ENCODE results near the gene FHOD3. TPM values are rescaled to one million over a fixed set of nuclear protein-coding genes. Genes with fewer than 3 reads are reported as not detected.

FHOD3 gene
- total RNA-seq, 1 donor from 2014 or later: 2.5 TPM

DNA sequence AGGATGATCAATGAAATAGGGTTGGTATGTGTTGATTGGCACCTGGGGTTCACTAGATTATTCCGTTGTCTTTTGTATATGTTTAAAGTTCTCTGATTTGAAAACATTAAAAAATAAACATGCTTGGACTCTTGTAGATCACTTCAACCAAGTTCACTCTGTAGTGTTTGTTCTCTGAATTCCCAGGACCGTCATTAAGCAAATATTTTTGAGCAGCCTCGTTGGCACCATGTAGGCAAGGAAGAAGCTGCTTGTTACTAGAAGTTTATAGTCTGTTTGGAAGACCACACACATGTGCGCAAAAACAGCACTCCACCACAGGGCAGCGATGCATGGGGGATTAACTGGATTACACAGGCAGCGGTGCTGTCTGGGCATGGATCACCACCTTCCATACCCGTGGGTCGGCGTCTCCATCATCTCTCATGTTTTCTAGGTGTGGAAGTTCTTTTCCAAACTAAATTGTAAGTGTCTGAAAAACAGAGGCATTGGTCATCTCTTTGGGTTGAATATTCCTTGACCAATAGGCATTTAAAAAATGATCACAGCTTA is 212.2 kb downstream of the FHOD3 start:
- H3K36me3 ChIP-seq: no peaks in the 10 kb centered on the region
- TF ChIP-seq, protein P1, sequence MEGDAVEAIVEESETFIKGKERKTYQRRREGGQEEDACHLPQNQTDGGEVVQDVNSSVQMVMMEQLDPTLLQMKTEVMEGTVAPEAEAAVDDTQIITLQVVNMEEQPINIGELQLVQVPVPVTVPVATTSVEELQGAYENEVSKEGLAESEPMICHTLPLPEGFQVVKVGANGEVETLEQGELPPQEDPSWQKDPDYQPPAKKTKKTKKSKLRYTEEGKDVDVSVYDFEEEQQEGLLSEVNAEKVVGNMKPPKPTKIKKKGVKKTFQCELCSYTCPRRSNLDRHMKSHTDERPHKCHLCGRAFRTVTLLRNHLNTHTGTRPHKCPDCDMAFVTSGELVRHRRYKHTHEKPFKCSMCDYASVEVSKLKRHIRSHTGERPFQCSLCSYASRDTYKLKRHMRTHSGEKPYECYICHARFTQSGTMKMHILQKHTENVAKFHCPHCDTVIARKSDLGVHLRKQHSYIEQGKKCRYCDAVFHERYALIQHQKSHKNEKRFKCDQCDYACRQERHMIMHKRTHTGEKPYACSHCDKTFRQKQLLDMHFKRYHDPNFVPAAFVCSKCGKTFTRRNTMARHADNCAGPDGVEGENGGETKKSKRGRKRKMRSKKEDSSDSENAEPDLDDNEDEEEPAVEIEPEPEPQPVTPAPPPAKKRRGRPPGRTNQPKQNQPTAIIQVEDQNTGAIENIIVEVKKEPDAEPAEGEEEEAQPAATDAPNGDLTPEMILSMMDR (IDR thresholded peaks at IDR 0.05): no peak
- DNase-seq (no peak), ATAC-seq (peak; percentile 27 to 83)
- H3K27me3 ChIP-seq (ENCODE audit: low read depth): no peaks in the 10 kb centered on the region
- H3K27ac ChIP-seq: no peak overlapping the region
- H3K4me3 ChIP-seq: no peak overlapping the region
- no peaks in the 10 kb centered on the region for H3K9me3 ChIP-seq
- no peaks in the 10 kb centered on the region for H3K4me1 ChIP-seq
- intact Hi-C loops (cut with DNase I): no loop called here

DNA sequence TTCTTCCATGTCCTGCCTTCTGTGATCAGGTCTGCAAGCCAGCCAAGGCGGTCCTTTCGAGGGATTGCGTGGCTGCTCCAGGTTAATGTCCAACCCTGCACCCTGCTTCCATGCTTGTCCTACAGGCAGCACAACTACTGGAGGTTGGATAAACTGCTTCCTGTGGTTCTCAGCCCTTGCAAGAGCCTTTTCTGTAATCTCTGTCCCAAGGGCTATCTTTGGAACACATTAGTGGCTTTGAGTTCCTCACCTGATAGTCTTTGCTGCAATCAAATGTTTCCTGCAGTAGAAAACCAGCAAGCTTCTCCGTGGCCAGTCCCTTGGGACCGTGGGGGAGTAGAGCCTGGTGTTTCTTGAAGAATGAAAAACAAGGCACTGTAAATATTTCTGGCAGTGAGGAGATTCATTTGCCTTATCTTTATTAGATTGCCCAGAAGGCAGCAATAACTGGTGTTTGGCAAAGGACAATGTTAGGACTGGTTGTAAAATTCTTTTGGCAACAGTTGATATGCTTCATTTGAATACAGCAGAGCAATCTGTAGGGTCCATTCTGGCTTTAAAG is 214.4 kb downstream of the FHOD3 start:
- ATAC-seq (no peak), DNase-seq (no peak)
- intact Hi-C loops (cut with DNase I): no loop called here
- TF ChIP-seq, protein P1 (IDR thresholded peaks at IDR 0.05): no peak
- Histone ChIP-seq H3K27ac (no peak overlapping the region), H3K4me1 (no peaks in the 10 kb centered on the region), H3K9me3 (no peaks in the 10 kb centered on the region), H3K4me3 (no peak overlapping the region), H3K27me3 (ENCODE audit: low read depth) (no peaks in the 10 kb centered on the region), H3K36me3 (no peaks in the 10 kb centered on the region)

DNA sequence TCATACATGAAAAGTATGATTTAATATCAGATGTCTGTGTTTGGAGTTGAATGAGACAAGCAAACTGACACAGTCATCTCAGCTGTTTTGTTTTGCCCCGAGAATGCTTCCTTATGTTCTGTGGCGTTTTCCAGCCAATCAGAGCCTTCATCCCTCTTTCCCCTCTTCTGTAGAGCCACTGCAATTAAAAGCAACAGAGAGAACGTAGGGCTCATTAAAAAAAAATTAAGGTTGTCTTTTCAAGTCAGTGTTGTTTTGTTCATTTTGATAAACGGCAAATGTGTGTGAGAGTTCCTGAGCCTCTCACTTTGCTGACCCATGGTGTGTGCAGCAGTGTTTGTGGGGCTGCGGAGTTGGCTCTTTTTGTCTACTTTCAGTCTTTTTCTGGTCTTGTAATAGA is 216.0 kb downstream of the FHOD3 start:
- DNase-seq: no peak
- no peaks in the 10 kb centered on the region for H3K36me3 ChIP-seq
- intact Hi-C loops (cut with DNase I): no loop called here

DNA sequence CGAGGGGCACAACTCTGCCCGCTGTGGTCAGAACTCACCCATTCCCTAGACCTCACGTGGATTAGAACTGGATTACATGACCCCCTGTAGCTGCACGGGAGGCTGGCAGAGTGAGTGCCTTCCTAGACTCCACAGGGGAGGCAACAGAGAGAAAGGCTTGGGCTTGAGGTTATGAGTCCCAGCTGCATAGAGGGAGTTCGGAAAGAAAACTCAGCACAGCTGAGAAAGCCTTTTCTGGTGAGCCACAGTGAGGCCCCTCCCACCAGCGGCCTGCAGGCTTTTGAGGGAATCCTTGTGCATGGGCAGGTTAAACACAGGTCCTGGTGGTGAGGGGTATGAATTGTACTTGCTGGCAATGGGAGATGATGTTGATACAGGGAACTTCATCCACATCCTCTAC is 217.3 kb downstream of the FHOD3 start:
- Histone ChIP-seq H3K4me3 (no peak overlapping the region), H3K27me3 (ENCODE audit: low read depth) (no peaks in the 10 kb centered on the region), H3K27ac (no peak overlapping the region), H3K36me3 (no peaks in the 10 kb centered on the region), H3K9me3 (no peaks in the 10 kb centered on the region), H3K4me1 (no peaks in the 10 kb centered on the region)
- intact Hi-C loops (cut with DNase I): no loop called here
- TF ChIP-seq, protein P1 (IDR thresholded peaks at IDR 0.05): no peak
- no peak for ATAC-seq
- DNase-seq: no peak

More for the DNA sequence above, 216.0 kb downstream of the FHOD3 start:
- Histone ChIP-seq H3K9me3 (no peaks in the 10 kb centered on the region), H3K4me3 (no peak overlapping the region), H3K27ac (no peak overlapping the region), H3K27me3 (ENCODE audit: low read depth) (no peaks in the 10 kb centered on the region), H3K4me1 (no peaks in the 10 kb centered on the region)
- ATAC-seq: no peak
- TF ChIP-seq, protein P1 (IDR thresholded peaks at IDR 0.05): no peak

DNA sequence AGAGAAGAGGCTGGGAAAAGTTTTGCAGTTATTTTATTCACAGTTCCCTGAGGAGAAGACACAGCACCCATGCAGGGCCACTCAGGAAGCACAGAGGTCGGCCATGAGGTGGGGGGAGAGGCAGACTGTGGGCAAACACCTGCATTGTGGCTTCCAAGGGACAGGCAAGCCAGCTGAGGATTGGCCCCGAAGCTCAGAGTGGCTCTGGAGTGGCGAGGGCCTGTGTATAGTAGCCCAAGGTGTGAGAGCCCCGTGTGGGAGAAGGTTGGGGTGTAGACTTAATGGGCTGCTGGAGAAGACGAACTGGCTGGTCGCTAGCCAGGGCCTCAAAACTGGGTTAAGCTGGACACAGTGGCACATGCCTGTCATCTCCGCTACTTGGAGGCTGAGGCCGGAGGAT is 218.7 kb downstream of the FHOD3 start:
- no peak overlapping the region for H3K4me3 ChIP-seq
- intact Hi-C loops (cut with DNase I): no loop called here
- H3K27me3 ChIP-seq (ENCODE audit: low read depth): no peaks in the 10 kb centered on the region
- H3K36me3 ChIP-seq: no peaks in the 10 kb centered on the region
- no peaks in the 10 kb centered on the region for H3K4me1 ChIP-seq
- DNase-seq: no peak
- no peak overlapping the region for H3K27ac ChIP-seq
- TF ChIP-seq, protein P1 (IDR thresholded peaks at IDR 0.05): no peak
- no peak for ATAC-seq
- no peaks in the 10 kb centered on the region for H3K9me3 ChIP-seq

Data from lower lobe of right lung (tissue), 2 donors.